Suppressor macrophage (primary cell): ENCODE measurements around the gene WDR36.

Experiments used
- DNase-seq, 4 experiments: peaks; one replicate each; pipeline ENCODE4 v3.0.0-alpha.2; 2020 to 2022

The WDR36 gene

GRCh38 chr5:111106320-111106948, 14.3 kb downstream of the WDR36 start:
- DNase-seq: no peak

DNA sequence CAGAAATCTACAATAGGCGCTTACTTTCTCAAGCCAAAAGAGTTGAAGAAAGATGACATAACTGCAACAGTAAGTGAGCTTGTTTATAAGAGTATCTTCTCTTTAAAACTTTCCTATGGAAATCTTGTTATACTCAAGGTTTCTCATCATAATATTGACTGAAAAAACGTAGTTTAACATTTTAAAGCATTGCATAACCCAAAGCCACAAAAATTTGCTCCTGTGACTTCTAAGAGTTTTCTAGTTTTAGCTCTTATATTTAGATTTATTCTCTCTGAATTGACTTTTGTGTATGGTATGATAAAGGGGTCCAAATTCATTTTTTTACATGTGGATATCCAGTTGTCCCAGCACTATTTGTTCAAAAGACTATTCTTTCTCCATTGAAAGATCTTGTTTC, 15.2 kb downstream of the WDR36 start:
- no peak for DNase-seq

DNA sequence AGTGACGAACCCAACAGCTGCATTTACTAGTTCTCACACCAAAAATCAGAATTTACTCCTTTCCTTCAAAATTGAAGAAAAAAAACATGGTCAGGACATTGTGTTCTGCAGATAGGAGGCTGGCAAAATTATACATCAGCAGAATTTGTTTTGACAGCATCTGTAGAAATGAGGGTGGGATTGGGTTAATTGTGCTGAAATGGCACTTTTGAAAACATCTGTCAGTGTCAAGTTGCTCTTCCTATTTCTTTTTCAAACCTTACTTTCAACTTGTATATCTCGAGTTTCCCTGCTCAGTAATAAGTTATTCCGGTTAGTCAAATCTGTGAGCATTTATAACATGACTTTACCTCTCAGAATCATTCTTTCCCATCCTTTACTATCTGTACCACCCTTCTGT, 19.8 kb downstream of the WDR36 start:
- no peak for DNase-seq

DNA sequence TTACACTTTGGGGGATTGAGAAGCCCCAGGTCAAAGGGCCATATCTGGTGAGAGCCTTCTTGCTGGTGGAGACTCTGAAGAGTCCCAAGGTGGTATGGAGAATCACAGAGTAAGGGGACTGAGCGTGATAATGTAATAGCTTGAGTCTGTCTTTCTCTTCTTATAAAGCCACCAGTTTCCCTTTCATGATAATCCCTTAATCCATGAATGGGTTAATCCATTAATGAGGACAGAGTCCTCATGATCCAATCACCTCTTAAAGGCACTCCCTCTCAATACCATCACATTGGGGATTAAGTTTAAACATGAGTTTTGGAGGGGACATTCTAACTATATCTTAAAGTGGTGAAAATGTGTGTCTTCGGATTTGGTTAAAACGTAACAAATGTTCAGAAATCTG, 21.5 kb downstream of the WDR36 start:
- DNase-seq: no peak

DNA sequence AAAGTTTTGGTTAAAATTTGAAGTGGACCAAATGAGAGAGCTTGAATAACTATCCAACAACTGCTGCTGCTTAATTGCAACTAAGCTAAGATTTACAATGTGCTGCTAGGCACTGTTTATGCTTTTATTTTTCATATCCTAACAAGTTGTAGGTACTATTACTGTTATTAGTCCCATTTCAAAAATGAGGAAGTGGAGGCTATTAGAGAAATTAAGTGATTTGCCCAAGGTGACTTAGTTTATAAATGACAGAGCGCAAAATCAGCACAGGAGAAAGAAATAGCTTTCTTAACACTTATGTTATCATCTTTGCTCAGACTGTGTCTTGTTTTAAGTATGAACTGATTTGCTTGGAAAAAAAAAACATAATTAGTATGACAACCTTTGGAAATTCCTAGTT, 23.1 kb downstream of the WDR36 start:
- no peak for DNase-seq

DNA sequence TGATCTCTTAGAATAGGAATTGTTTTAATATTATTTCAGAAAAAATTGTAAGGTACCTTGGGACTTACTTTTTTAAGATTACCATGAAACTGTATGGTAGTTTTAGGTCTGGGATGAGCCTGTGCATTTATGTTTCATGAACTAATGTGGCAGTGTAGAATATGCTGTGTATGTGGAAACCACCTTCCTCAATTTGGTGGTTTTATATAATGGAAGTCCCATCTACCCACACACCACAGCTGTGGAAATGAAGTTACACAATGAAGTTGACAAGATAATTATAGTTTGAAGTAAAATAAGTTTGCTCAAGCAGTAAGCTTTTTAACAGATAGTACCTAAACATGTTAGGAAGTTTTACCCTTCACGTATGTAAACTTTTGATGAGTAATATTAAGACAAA, 24.4 kb downstream of the WDR36 start:
- DNase-seq: peak; percentile 64 to 90 (median 78)

- DNase-seq: no peak
These were observed 25.0 kb downstream of the WDR36 start for GRCh38 chr5:111117136-111117535.

- no peak for DNase-seq
These were observed 27.1 kb downstream of the WDR36 start for GRCh38 chr5:111119221-111119620.

DNA sequence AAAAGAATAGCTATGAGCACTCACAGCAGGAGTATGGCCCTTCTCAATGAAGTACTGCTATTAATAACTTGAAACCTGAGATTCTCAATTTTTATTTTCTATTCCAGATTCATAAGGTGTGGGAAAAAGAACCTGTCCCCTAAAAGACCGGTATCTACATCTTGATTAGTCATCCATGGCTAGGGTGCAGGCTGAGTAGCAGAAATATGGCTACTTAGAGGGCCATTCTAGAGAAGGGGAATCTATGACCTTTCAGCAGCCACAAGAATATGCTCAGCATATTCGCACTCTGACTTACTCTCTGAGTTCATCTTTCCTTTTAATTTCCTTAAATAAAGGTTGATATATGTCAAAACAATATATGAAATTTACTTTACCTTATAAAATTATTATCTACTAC, 27.7 kb downstream of the WDR36 start:
- no peak for DNase-seq

DNA sequence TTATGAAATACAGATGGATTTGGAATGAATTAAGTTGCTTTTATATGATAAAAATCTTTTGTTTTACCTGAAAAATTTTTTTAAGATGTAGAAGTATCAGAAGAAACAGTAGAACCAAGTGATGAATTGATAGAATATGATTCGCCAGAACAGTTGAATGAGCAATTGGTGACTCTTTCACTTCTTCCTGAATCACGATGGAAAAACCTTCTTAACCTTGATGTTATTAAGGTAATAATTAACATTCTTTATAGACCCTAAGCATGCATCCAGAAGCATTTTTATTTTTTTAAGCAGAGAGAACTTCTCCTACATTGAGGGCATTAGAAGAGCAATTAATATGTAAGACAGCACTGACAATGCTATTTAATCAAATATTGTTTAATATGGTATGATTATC, 28.8 kb downstream of the WDR36 start:
- no peak for DNase-seq

- DNase-seq: no peak
These were observed 29.8 kb downstream of the WDR36 start for GRCh38 chr5:111121926-111122325.

- no peak for DNase-seq
These were observed 30.2 kb downstream of the WDR36 start for GRCh38 chr5:111122398-111122797.

- no peak for DNase-seq
These were observed 32.6 kb downstream of the WDR36 start for GRCh38 chr5:111124793-111125192.

- no peak for DNase-seq
These were observed 34.7 kb downstream of the WDR36 start for GRCh38 chr5:111126896-111127295.

GRCh38 chr5:111127453-111128195, 35.5 kb downstream of the WDR36 start:
- DNase-seq: no peak

GRCh38 chr5:111129938-111130337, 37.8 kb downstream of the WDR36 start:
- no peak for DNase-seq

- no peak for DNase-seq
These were observed 39.2 kb downstream of the WDR36 start for GRCh38 chr5:111131356-111131755.

DNA sequence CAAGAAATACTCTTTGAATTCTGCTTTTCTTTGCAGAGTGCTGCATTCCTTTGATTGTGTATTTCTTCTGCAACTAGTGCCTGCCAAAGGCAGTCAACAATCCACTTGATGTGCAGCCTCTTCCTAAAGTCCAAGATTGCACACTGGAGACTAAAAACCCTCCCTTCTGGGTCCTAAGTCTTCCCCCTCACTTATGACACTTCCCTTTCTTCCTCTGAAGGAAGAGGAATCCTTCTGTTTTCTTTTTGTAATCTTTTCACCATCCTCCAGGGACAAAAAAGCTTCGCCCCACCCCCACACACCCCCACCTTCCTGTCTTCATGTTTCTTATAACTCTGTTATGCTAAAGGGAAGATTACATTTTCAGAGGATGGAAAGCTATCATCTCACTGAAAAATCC, 39.9 kb downstream of the WDR36 start:
- peak; percentile 9 to 60 (median 44) for DNase-seq

DNA sequence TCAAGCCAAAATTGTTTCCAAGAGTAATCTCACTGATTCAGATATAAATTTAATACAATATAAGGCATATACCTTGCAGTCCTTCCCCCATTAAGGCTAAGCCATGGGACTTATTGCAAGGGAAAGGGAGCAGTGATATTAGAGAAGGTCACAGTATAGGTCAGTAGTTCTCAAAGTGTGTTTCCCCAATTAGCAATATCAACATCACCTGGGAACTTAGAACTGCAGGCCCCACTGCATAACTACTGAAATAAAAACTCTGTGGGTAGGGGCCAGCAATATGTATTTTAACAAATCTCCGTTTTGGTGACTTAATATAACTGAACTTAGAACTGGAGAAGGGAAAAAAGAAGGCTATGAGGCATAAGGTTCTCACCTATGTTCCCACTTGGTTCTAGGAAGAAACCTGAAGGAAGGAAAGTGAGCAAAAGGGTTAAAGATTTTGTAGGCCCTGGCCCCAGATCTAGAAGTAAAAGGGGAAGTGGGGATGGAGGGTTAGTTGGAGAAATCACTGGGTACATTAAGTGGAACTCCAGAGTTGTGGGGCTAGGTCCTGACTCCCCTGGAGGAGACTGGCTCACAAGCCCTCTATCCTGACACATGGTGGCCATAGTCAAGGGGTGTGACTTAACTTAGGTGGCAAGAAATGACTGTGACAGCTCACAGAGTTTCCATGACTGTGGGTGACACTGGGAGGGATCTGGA, 40.7 kb downstream of the WDR36 start:
- peak in 1 of 4 experiments; percentile 14 for DNase-seq

- DNase-seq: no peak
These were observed 41.2 kb downstream of the WDR36 start for GRCh38 chr5:111133436-111133751.

DNA sequence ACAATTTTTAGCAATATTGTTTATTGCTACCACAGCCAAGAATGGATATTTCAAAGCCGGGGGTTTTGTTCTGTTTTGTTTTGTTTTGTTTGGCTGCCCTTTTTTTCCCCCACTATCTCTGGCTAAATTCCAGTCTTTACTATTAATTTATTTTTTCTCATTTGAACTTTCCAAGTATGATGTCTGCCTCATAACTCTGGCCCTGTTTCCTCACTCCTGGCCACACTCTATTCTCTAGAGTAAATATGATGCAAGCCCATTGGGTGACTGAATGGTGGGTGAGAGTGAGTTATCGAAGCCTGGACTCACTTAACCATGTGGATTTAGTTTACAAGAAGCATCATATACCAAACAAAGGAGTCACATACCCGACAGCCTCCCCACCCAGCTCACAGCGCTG, 41.9 kb downstream of the WDR36 start:
- DNase-seq: peak in 2 of 4 experiments; percentile 8 to 23

DNA sequence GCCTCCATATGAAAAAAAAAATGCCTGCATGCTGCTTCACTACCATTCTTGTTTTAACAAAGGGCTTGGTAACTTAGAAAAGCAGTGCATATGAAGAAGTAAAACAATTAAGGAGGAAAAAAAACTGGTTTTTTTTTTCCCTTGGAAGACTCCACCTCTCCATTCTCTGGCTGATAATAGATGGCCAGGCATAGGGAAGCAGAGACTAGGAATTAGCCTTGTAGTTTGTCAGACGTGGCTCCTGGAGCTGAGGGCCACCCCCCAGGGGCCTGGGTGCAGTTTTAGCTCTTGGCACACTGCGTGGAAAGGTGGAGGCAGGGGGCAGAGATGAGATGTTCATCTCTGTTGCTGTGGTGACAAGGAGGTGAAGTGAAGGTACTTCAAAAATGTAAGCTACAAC, 42.7 kb downstream of the WDR36 start:
- no peak for DNase-seq

- no peak for DNase-seq
These were observed 43.2 kb downstream of the WDR36 start for GRCh38 chr5:111135363-111135762.

DNA sequence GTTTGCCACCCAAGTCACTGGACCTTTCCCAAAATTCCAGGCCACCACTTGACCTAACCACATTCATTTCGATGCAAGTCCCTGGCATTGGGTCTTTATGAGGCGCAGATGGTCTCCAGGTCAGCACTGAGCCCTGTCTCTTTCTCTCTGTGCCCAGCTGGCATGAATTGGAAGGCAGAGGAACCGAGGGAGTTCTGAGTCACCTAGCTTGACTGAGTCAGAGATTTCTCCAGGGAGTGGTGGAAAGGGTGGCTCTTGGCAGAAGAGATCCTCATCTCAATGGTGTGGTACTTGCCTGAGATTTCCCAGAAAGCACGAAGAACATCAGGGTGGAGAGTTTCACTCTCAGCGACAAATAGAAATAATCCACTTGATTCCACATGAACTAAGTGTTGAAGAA, 43.8 kb downstream of the WDR36 start:
- DNase-seq: peak in 1 of 4 experiments; percentile 20
